Astrocyte (in vitro differentiated cells and primary cell): Measurements from ENCODE around the gene USP32. TPM values are rescaled to one million over a fixed set of nuclear protein-coding genes. Genes with fewer than 3 reads are reported as not detected.

ENCODE experiments used
- DNase-seq: peaks from one replicate; pipeline ENCODE4 v3.0.0-alpha.2; 2010; ENCODE audit warnings: low read depth
- FAIRE-seq: peaks from 2 replicates; lab custom pipeline; 2011; peaks lifted over from hg19 to GRCh38; lab: Jason Lieb, UNC
- H2AFZ ChIP-seq: 2 replicates; pipeline ENCODE4 v1.6.0; 2012; ENCODE audit warnings: low read depth, low read length, inconsistent platforms
- H3K27ac ChIP-seq: 2 replicates; pipeline ENCODE4 v1.5.1; 2011; ENCODE audit warnings: low read depth, low read length, inconsistent platforms
- H3K27me3 ChIP-seq: 2 replicates; pipeline ENCODE4 v1.6.0; 2011; ENCODE audit warnings: low read length, inconsistent platforms; ENCODE audit not compliant: insufficient read depth
- H3K36me3 ChIP-seq: 2 replicates; pipeline ENCODE4 v1.5.1; 2011; ENCODE audit warnings: low read length, inconsistent platforms; ENCODE audit not compliant: insufficient read depth
- H3K4me1 ChIP-seq: 2 replicates; pipeline ENCODE4 v1.5.1; 2011; ENCODE audit warnings: low read length, inconsistent platforms; ENCODE audit not compliant: insufficient read depth
- H3K4me2 ChIP-seq: 2 replicates; pipeline ENCODE4 v1.6.0; 2012; ENCODE audit warnings: low read length, inconsistent platforms
- H3K4me3 ChIP-seq: 2 replicates; pipeline ENCODE4 v1.5.1; 2011; ENCODE audit warnings: low read depth, mild to moderate bottlenecking, low read length, inconsistent platforms; ENCODE audit not compliant: insufficient read depth
- H3K79me2 ChIP-seq: 2 replicates; pipeline ENCODE4 v1.6.0; 2012; ENCODE audit warnings: mild to moderate bottlenecking, low read length, inconsistent platforms; ENCODE audit not compliant: insufficient read depth
- H3K9ac ChIP-seq: 2 replicates; pipeline ENCODE4 v1.6.0; 2012; ENCODE audit warnings: mild to moderate bottlenecking, low read length, inconsistent platforms
- H3K9me3 ChIP-seq: 2 replicates; pipeline ENCODE4 v1.5.1; 2012; ENCODE audit warnings: low read depth, mild to moderate bottlenecking, low read length, inconsistent platforms; ENCODE audit not compliant: insufficient read depth
- H4K20me1 ChIP-seq: 2 replicates; pipeline ENCODE4 v1.6.0; 2012; ENCODE audit warnings: low read length, inconsistent platforms; ENCODE audit not compliant: insufficient read depth
- H3K27ac Mint-ChIP-seq: one replicate; pipeline ENCODE4 v1.8.0; 2021; ENCODE audit warnings: mild to moderate bottlenecking, mixed read lengths; ENCODE audit not compliant: unreplicated experiment
- H3K27me3 Mint-ChIP-seq: one replicate; pipeline ENCODE4 v1.8.0; 2021; ENCODE audit warnings: low read depth, mixed read lengths; ENCODE audit not compliant: unreplicated experiment
- H3K36me3 Mint-ChIP-seq: one replicate; pipeline ENCODE4 v1.8.0; 2021; ENCODE audit warnings: low read depth, mixed read lengths; ENCODE audit not compliant: unreplicated experiment
- H3K4me1 Mint-ChIP-seq: one replicate; pipeline ENCODE4 v1.8.0; 2021; ENCODE audit warnings: low read depth, mixed read lengths; ENCODE audit not compliant: unreplicated experiment
- H3K4me3 Mint-ChIP-seq: one replicate; pipeline ENCODE4 v1.8.0; 2021; ENCODE audit warnings: mild to moderate bottlenecking, moderate library complexity, mixed read lengths; ENCODE audit not compliant: unreplicated experiment
- H3K9me3 Mint-ChIP-seq: one replicate; pipeline ENCODE4 v1.8.0; 2021; ENCODE audit warnings: mild to moderate bottlenecking, mixed read lengths; ENCODE audit not compliant: unreplicated experiment
- EZH2 ChIP-seq: IDR thresholded peaks from 2 replicates; pipeline ENCODE4 v1.6.1; 2012; ENCODE audit warnings: mild to moderate bottlenecking, low read length, inconsistent platforms; ENCODE audit not compliant: insufficient read depth
- total RNA-seq: library from RNA; stranded (reverse); gene quantifications from 2 replicates; pipeline ENCODE4 v1.2.1, GENCODE V29; 2021
- TF ChIP-seq, protein P1 (sequence below): IDR thresholded peaks from 2 replicates; pipeline ENCODE4 v1.5.1; 2011; ENCODE audit warnings: low read depth, mild to moderate bottlenecking, inconsistent platforms, low read length, moderate library complexity; ENCODE audit not compliant: insufficient read depth

USP32 gene
- total RNA-seq, 1 donor from 2014 or later = 40.2 TPM

DNA sequence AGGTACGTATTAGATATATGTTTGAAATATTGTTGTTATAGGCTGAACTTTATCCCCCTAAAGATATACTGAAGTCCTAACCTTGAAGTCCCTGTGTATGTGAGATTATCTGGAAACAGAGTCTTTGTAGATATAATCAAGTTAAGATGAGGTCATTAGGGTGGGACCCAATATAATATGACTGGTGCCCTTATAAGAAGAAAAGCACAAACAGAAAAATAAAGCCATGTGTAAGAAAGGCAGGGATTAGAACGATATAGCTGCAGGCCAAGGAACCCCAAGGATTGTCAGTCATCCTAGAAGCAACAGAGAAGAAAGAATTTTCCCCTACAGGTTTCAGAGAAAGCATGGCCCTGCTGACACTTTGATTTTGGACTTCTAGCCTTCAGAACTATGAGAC, 95.8 kb downstream of the USP32 start:
- H3K36me3 ChIP-seq = no peaks in the 10 kb centered on the region
- TF ChIP-seq, protein P1, sequence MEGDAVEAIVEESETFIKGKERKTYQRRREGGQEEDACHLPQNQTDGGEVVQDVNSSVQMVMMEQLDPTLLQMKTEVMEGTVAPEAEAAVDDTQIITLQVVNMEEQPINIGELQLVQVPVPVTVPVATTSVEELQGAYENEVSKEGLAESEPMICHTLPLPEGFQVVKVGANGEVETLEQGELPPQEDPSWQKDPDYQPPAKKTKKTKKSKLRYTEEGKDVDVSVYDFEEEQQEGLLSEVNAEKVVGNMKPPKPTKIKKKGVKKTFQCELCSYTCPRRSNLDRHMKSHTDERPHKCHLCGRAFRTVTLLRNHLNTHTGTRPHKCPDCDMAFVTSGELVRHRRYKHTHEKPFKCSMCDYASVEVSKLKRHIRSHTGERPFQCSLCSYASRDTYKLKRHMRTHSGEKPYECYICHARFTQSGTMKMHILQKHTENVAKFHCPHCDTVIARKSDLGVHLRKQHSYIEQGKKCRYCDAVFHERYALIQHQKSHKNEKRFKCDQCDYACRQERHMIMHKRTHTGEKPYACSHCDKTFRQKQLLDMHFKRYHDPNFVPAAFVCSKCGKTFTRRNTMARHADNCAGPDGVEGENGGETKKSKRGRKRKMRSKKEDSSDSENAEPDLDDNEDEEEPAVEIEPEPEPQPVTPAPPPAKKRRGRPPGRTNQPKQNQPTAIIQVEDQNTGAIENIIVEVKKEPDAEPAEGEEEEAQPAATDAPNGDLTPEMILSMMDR = no peak
- TF ChIP-seq EZH2 = no peak
- no peak overlapping the region for H3K27ac Mint-ChIP-seq
- no peak overlapping the region for H3K9ac ChIP-seq
- DNase-seq (no peak), FAIRE-seq (no peak)
- no peak overlapping the region for H3K27ac ChIP-seq
- peaks cover 5% of the 10 kb centered on the region for H3K36me3 Mint-ChIP-seq
- peaks cover 13% of the 10 kb centered on the region for H4K20me1 ChIP-seq
- H3K4me1 Mint-ChIP-seq = no peaks in the 10 kb centered on the region
- H3K9me3 Mint-ChIP-seq = no peaks in the 10 kb centered on the region
- peaks cover 3% of the 10 kb centered on the region for H3K79me2 ChIP-seq
- no peaks in the 10 kb centered on the region for H3K4me1 ChIP-seq
- H3K4me3 ChIP-seq = no peak overlapping the region
- H3K9me3 ChIP-seq = no peaks in the 10 kb centered on the region
- no peak overlapping the region for H3K4me3 Mint-ChIP-seq
- H3K27me3 ChIP-seq = no peaks in the 10 kb centered on the region
- H3K27me3 Mint-ChIP-seq = no peaks in the 10 kb centered on the region
- H3K4me2 ChIP-seq = no peak overlapping the region
- H2AFZ ChIP-seq = no peak overlapping the region

- H3K27me3 Mint-ChIP-seq = no peaks in the 10 kb centered on the region
- Histone ChIP-seq H3K4me1 (no peaks in the 10 kb centered on the region), H3K9me3 (no peaks in the 10 kb centered on the region), H3K79me2 (peaks cover 3% of the 10 kb centered on the region), H3K36me3 (no peaks in the 10 kb centered on the region), H3K27me3 (no peaks in the 10 kb centered on the region), H2AFZ (no peak overlapping the region), H3K9ac (no peak overlapping the region), H3K4me3 (no peak overlapping the region), H3K4me2 (no peak overlapping the region), H3K27ac (no peak overlapping the region), H4K20me1 (peaks cover 10% of the 10 kb centered on the region)
- TF ChIP-seq, protein P1 = no peak
- TF ChIP-seq EZH2 = no peak
- H3K4me1 Mint-ChIP-seq = no peaks in the 10 kb centered on the region
- DNase-seq = no peak
- H3K36me3 Mint-ChIP-seq = peaks cover 7% of the 10 kb centered on the region
- no peak overlapping the region for H3K4me3 Mint-ChIP-seq
- H3K9me3 Mint-ChIP-seq = no peaks in the 10 kb centered on the region
- H3K27ac Mint-ChIP-seq = no peak overlapping the region
- no peak for FAIRE-seq
Observed at GRCh38 chr17:60293580-60294335, 98.2 kb downstream of the USP32 start.

DNA sequence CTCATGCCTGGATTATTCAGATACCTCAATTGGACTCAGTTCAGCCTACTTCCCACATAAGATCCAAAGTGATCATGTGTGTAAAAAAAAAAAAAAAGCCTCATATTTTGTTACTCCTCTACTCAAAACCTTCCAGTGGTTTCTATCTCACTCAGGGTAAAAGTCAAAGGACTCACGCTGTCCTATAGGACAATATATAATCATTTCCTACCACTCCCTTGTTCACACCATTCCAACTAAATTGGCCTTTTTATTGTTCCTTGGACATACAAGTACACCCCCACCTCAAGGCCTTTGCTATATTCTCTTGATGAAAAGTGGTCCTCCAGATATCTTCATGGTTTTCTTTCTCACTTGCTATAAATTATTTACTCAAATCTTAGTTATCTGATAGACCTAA, 99.2 kb downstream of the USP32 start:
- H3K36me3 ChIP-seq = peaks cover 3% of the 10 kb centered on the region
- H3K79me2 ChIP-seq = peaks cover 3% of the 10 kb centered on the region
- no peaks in the 10 kb centered on the region for H3K4me1 ChIP-seq
- H3K4me3 ChIP-seq = no peak overlapping the region
- H3K27me3 Mint-ChIP-seq = no peaks in the 10 kb centered on the region
- FAIRE-seq (no peak), DNase-seq (no peak)
- H3K27ac Mint-ChIP-seq = no peak overlapping the region
- no peaks in the 10 kb centered on the region for H3K9me3 Mint-ChIP-seq
- H3K9ac ChIP-seq = no peak overlapping the region
- H2AFZ ChIP-seq = no peak overlapping the region
- peaks cover 7% of the 10 kb centered on the region for H4K20me1 ChIP-seq
- H3K27me3 ChIP-seq = no peaks in the 10 kb centered on the region
- no peak for TF ChIP-seq EZH2
- TF ChIP-seq, protein P1 = no peak
- H3K4me2 ChIP-seq = no peak overlapping the region
- H3K36me3 Mint-ChIP-seq = peaks cover 4% of the 10 kb centered on the region
- no peak overlapping the region for H3K27ac ChIP-seq
- H3K9me3 ChIP-seq = no peaks in the 10 kb centered on the region
- H3K4me3 Mint-ChIP-seq = no peak overlapping the region
- no peaks in the 10 kb centered on the region for H3K4me1 Mint-ChIP-seq
